ENCODE measurements around the gene STAG1.

DNA sequence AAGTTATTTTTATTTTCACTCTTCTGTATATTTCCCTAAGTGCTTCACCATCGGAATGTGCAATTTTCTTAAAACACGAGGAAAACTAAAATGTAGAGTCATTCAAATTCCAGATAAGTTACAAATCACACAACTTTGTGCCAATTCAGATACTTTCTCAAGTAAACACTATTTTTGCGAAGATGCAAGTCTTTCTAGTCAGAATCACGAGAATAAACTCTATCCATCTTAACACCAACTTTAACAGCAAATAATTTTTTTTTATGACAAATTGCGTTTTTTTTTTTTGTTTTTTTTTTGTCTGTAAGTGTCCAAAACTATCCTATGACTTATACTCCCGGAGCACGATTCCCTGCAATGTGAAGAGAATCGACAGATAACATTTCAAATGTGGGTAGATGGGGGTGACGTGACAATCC lies 1.3 kb downstream of the STAG1 start:
- no peak for TF ChIP-seq POLR2A (IDR thresholded peaks at IDR 0.05; ENCODE audit: low read length)
- TF ChIP-seq GATA1 (IDR thresholded peaks at IDR 0.05; ENCODE audit: low read depth, low read length) = no peak
